Erythroblast (primary cell): Measurements from ENCODE around the gene PDHB.

Experiments
- GATA1 ChIP-seq: IDR thresholded peaks from 2 replicates; pipeline ENCODE4 v1.6.1; 2011; ENCODE audit warnings: low read depth, mild to moderate bottlenecking, control low read depth, low read length, moderate library complexity
- POLR2A ChIP-seq: IDR thresholded peaks from 2 replicates; pipeline ENCODE4 v1.6.1; 2011; ENCODE audit warnings: mild to moderate bottlenecking, low read length

DNA sequence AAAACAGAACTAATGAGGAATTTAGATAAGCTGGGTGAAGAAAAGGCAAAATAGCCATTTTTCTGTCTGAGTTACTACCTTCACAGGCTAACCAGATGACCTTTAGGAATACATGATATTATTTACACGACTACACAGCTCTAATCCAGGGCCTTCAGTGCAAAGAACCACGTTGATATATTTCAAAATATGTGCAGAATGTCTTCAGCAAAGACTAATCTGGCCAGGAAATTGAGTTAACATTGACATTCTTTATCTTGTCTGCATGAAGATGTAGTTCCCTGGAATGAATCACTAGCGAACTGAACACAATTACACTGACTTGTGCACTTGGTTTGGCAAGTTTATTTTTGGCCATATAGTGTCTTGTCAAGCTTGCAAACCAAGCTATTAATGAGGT, 41.5 kb downstream of the PDHB start:
- TF ChIP-seq POLR2A (no peak), GATA1 (no peak)
